ENCODE measurements around the gene ALOX5AP.

ALOX5AP gene

DNA sequence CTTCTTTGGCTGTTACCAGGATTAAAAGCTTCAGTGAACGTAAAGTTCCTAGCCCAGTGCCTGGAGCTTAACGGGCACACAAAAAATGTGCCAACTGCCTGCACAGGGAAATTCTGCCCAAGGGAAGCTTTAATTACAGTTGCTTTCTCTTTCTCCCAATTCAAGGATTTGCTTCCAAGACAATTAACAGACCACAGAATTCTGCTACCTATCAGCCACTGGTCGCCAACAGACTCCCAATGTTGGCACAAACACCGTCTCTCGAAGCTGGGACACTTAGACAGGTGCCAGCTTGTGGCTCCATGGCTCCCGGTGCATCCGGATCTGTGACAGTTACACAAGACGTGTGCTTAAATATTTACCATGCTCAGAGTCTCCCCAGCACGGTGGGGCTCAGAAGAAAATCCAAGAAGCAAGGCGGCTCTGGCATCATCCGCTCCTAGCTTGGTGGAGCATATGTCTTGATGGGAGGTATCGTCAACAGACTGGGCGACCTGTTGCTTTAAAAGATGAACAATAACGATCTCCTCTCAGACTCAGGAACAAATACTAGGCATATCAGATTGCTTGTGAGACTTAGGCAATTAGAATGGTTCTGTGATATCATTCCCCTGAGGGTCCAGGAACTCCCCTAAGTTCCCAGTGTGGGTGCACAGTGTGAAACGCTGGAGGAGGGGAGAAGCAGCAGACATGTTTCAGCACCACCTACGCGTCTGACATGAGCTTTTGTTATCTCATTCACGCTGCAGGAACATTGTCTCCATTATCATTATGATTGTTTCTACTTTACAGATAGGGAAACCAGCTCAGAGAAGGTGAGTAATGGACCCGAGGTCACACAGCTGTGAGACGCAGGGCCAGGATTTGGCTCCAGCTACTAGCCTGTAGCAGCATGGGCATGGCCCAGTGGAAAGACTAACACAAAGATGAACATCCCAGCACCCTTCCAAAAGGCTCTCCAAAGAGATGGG, 61.6 kb downstream of the ALOX5AP start:
- no peak for DNase-seq (ENCODE audit: low read depth)

- DNase-seq (ENCODE audit: low read depth) = no peak
These were observed 62.6 kb downstream of the ALOX5AP start for GRCh38 chr13:30797847-30798535.

GRCh38 chr13:30798776-30799355, 63.5 kb downstream of the ALOX5AP start:
- DNase-seq (ENCODE audit: low read depth) = no peak

GRCh38 chr13:30799356-30799824, 64.0 kb downstream of the ALOX5AP start:
- DNase-seq (ENCODE audit: low read depth) = no peak

DNA sequence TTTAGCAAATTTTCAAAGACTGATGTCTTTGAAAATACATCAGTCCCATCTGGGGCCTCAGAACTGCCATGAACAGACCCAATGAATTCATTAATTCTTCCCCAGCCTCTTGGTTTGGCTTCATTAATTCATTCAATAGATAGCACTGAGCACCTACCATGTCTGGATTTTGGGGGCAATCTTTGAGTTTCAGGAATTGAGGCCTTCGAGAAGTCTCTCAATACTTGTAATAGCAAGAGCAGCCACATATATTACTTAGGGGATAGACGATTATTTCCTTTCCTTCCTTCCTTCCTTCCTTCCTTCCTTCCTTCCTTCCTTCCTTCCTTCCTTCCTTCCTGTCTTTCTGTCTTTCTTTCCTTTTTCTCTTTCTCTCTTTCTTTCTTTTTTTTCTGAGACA, 64.8 kb downstream of the ALOX5AP start:
- DNase-seq (ENCODE audit: low read depth) = no peak

DNA sequence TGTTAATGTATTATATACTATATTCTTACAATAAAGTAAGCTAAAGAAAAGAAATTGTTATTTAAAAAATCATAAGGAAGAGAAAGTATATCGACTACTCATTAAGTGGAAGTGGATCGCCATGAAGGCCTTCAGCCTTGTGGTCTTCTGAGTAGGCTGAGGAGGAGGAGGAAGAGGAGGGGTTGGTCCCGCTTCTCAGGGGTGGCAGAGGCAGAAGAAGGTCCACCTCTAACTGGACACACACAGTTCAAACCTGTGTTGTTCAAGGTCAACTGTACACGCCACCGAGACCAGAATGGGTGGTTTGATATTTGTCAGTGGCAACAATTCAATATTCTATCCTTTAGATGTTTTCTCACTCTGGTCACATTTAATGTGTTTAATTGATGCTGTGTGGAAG, 67.2 kb downstream of the ALOX5AP start:
- DNase-seq (ENCODE audit: low read depth) = no peak

GRCh38 chr13:30802953-30803478, 67.7 kb downstream of the ALOX5AP start:
- peak; percentile 69 for DNase-seq (ENCODE audit: low read depth)

GRCh38 chr13:30803749-30804148, 68.4 kb downstream of the ALOX5AP start:
- DNase-seq (ENCODE audit: low read depth) = no peak

GRCh38 chr13:30804474-30804873, 69.1 kb downstream of the ALOX5AP start:
- DNase-seq (ENCODE audit: low read depth) = no peak

DNA sequence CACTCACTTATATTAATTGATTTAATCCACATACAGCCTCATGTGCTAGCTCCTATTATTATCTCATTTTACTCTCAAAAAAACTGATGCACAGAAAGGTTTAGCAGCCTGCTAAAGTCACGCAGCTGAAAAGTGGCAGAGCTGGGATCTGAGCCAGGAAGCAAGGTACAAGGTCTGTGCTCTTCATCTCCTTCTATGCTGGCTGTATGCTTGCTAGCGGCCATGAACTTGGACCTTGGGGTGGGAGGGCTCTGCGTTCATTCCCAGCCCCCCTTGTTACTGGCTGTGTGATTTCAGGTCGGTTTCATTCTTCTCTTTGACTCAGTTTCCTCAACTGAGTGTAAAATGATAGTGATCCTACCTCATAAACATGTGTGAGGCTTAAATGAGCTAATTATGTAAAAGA, 69.8 kb downstream of the ALOX5AP start:
- no peak for DNase-seq (ENCODE audit: low read depth)

DNA sequence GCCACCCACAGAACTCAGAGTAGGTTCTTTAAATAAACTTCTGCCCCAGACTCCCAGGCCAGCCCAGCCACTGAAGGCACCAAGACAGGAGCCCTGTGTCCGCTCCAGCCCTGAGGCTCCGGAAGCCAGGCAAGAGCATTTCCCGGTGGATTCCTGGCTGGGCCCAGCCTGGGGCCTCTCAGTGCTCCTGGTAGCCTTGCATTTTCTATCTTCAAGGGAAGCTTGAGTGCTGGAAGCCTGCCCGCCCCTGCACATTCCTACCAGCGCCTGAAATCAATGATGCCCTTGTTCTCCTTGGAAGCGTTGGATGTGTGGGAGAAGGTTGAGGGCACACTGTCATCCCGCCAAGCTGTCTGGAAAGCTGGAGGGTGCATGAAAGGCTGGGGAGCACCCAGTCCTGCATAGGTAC, 70.3 kb downstream of the ALOX5AP start:
- no peak for DNase-seq (ENCODE audit: low read depth)

DNA sequence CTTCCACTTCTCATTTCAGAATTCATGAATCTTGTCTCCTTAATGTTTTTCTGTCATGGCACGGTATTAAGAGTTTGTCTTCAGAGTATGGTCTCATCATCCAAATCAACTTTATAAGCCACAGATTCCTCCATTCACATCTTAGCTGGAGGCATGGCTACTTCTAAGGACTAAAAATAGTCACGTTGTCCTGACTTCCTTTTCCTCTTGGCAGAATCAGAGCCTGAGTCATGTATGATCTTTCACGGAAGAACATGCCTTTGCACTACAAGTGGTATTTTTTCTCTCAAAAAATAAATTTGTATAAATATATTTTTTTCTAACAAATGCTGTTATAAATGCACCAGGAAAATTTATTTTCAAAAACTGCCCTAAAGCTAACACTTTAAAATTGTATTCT, 71.4 kb downstream of the ALOX5AP start:
- DNase-seq (ENCODE audit: low read depth) = no peak

GRCh38 chr13:30807392-30807791, 72.0 kb downstream of the ALOX5AP start:
- DNase-seq (ENCODE audit: low read depth) = no peak

DNA sequence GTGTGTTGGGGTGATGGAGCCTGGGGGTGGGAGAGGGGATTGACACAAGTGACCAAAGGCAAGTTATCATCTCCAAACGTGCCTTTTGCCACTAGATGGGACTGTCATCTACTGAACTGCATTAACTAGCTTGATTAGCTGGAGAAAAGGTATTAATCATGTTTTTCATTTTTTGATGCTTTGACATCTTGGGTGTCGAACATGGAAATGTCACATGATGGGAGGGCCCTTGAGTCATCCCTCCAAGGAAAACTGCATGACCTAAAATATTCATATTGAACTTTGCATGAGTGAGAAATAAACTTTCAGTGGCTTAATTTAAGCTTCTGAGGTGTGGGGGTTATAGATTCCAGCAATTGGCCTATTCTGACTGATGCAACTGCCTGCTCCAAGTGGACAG, 73.3 kb downstream of the ALOX5AP start:
- DNase-seq (ENCODE audit: low read depth) = no peak

DNA sequence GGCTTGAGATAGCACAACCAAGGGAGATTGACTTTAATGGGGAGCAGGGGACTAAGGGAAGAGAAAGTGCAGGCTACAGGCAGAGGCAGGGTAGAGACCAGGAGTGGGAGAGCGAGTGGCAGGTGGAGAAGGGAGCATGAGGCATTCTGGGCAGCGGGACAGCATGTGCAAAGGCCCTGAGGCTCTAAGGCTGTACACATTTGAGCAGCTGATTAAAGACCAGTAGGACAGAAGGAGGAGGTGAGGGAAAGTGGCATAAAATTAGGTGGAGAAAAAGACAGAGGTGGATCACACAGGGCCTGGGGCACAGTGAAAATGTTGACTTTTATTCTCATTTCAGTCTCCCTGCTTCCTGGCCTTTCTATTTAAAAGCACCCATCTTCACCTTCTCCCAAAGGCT, 74.4 kb downstream of the ALOX5AP start:
- no peak for DNase-seq (ENCODE audit: low read depth)

GRCh38 chr13:30810261-30810701, 74.9 kb downstream of the ALOX5AP start:
- no peak for DNase-seq (ENCODE audit: low read depth)

DNA sequence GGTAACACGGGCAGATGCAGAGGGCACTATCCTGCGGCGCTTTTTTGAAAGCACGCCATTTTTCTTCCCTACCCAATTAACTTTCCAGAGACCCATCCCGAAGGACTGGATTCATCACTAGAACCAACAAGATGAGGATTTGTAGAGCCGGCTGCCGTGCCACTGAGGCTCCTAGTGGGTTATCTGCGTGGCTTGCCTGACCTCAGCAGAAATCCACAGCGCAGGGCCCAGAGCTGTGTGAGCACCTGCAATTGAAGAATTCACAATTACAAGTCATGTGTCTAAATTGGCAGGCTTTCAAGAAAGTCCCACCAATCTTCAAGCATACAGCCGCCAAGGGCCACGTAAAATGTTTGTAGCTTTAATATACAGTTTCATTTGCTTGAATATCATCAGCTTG, 75.5 kb downstream of the ALOX5AP start:
- no peak for DNase-seq (ENCODE audit: low read depth)
